Prostate gland (tissue), 2 donors: ENCODE measurements around the gene PFKP.

Experiments
- CTCF ChIP-seq, 4 experiments: fragments of 200-600 bp in 2 of 4; fragments of 450-650 bp in 2 of 4; sonication (generic) in 2 of 4; IDR thresholded peaks; 1 replicate in 3 of 4; 2 replicates in 1 of 4; pipeline ENCODE4 v1.5.1; 2016 to 2019; ENCODE audit warnings: antibody characterized with exemption in 4 of 4, mild to moderate bottlenecking in 2 of 4, moderate library complexity in 2 of 4
- POLR2A ChIP-seq: fragments of 450-650 bp; IDR thresholded peaks from one replicate; pipeline ENCODE4 v1.6.1; 2016; ENCODE audit warnings: antibody characterized with exemption, mild to moderate bottlenecking

GRCh38 chr10:3126741-3127346 lies 59.5 kb downstream of the PFKP start:
- TF ChIP-seq CTCF (IDR thresholded peaks at IDR 0.05) (no peak), POLR2A (no peak)
